Ishikawa (cell line): ENCODE results near the gene S1PR3.

ENCODE experiments used
- CEBPB ChIP-seq: IDR thresholded peaks from 2 replicates; pipeline ENCODE4 v1.6.1; 2012
- CREB1 ChIP-seq: IDR thresholded peaks from 2 replicates; pipeline ENCODE4 v1.6.1; 2012; ENCODE audit warnings: low read depth
- EGR1 ChIP-seq: IDR thresholded peaks from 2 replicates; pipeline ENCODE4 v1.6.1; 2012
- EP300 ChIP-seq: IDR thresholded peaks from 2 replicates; pipeline ENCODE4 v1.6.1; 2012; ENCODE audit warnings: borderline replicate concordance
- FOXM1 ChIP-seq: IDR thresholded peaks from 2 replicates; pipeline ENCODE4 v1.6.1; 2012; ENCODE audit warnings: low read depth, borderline replicate concordance
- NFIC ChIP-seq: IDR thresholded peaks from 2 replicates; pipeline ENCODE4 v1.6.1; 2012
- RAD21 ChIP-seq: IDR thresholded peaks from 2 replicates; pipeline ENCODE4 v1.6.1; 2012; ENCODE audit warnings: low read depth
- TAF1 ChIP-seq: IDR thresholded peaks from 2 replicates; pipeline ENCODE4 v1.6.1; 2012; ENCODE audit warnings: low read depth, mild to moderate bottlenecking
- TCF12 ChIP-seq: IDR thresholded peaks from 2 replicates; pipeline ENCODE4 v1.6.1; 2012; ENCODE audit warnings: low read depth
- TEAD4 ChIP-seq: IDR thresholded peaks from 2 replicates; pipeline ENCODE4 v1.6.1; 2012
- YY1 ChIP-seq: IDR thresholded peaks from 2 replicates; pipeline ENCODE4 v1.6.1; 2012; ENCODE audit warnings: low read depth
- ZBTB7A ChIP-seq: IDR thresholded peaks from 2 replicates; pipeline ENCODE4 v1.6.1; 2012; ENCODE audit warnings: low read depth
- TF ChIP-seq, protein P1 (sequence below): IDR thresholded peaks from 2 replicates; pipeline ENCODE4 v1.6.1; 2012
- TF ChIP-seq, protein P2 (sequence below): IDR thresholded peaks from 2 replicates; pipeline ENCODE4 v1.6.1; 2012; ENCODE audit warnings: low read depth, mild to moderate bottlenecking
- TF ChIP-seq, protein P3 (sequence below): IDR thresholded peaks from 2 replicates; pipeline ENCODE4 v1.6.1; 2012

S1PR3 gene

DNA sequence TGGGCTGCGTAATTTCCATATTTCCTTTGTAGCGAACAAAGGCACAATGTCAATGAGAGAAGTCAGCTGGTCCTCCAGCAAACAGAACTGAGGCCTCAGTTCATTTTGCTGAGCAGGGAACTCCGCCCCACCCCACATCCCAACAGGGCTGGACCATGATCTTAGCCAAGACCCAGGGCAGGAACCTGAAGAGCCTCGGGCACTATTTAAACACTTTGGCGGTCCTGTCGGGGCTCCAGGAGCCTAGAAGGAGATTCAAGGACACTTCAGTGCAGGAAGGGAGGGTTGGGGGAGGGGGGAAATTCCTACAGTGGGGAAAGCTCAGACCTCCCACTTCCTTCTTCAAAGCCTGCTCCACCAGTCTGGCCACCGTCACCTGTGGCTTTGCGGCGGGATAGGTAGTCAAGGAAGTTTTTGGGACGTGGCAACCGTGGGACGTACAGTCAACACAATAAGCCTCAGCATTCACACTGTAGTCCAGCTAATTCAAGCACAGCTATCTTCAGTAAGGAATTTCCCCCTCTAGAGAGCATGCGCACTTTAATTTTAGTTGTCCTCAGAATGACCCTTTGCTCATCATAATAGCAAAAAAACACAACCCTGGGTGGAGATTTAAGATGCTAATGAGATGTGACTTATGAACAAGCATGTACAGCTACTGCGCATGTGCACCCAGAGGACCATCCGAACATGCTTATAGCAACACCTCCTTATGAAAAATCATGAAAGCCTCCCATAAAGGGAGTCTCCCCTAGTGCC is 30.9 kb downstream of the S1PR3 start:
- TF ChIP-seq CEBPB (no peak), ZBTB7A (no peak), TAF1 (no peak), TCF12 (no peak), CREB1 (no peak), TEAD4 (no peak), EP300 (no peak), RAD21 (no peak), YY1 (no peak)
- TF ChIP-seq, protein P1, sequence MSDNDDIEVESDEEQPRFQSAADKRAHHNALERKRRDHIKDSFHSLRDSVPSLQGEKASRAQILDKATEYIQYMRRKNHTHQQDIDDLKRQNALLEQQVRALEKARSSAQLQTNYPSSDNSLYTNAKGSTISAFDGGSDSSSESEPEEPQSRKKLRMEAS, result no peak
- TF ChIP-seq, protein P2, sequence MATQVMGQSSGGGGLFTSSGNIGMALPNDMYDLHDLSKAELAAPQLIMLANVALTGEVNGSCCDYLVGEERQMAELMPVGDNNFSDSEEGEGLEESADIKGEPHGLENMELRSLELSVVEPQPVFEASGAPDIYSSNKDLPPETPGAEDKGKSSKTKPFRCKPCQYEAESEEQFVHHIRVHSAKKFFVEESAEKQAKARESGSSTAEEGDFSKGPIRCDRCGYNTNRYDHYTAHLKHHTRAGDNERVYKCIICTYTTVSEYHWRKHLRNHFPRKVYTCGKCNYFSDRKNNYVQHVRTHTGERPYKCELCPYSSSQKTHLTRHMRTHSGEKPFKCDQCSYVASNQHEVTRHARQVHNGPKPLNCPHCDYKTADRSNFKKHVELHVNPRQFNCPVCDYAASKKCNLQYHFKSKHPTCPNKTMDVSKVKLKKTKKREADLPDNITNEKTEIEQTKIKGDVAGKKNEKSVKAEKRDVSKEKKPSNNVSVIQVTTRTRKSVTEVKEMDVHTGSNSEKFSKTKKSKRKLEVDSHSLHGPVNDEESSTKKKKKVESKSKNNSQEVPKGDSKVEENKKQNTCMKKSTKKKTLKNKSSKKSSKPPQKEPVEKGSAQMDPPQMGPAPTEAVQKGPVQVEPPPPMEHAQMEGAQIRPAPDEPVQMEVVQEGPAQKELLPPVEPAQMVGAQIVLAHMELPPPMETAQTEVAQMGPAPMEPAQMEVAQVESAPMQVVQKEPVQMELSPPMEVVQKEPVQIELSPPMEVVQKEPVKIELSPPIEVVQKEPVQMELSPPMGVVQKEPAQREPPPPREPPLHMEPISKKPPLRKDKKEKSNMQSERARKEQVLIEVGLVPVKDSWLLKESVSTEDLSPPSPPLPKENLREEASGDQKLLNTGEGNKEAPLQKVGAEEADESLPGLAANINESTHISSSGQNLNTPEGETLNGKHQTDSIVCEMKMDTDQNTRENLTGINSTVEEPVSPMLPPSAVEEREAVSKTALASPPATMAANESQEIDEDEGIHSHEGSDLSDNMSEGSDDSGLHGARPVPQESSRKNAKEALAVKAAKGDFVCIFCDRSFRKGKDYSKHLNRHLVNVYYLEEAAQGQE, result no peak
- TF ChIP-seq, protein P3, sequence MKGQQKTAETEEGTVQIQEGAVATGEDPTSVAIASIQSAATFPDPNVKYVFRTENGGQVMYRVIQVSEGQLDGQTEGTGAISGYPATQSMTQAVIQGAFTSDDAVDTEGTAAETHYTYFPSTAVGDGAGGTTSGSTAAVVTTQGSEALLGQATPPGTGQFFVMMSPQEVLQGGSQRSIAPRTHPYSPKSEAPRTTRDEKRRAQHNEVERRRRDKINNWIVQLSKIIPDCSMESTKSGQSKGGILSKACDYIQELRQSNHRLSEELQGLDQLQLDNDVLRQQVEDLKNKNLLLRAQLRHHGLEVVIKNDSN, result no peak

DNA sequence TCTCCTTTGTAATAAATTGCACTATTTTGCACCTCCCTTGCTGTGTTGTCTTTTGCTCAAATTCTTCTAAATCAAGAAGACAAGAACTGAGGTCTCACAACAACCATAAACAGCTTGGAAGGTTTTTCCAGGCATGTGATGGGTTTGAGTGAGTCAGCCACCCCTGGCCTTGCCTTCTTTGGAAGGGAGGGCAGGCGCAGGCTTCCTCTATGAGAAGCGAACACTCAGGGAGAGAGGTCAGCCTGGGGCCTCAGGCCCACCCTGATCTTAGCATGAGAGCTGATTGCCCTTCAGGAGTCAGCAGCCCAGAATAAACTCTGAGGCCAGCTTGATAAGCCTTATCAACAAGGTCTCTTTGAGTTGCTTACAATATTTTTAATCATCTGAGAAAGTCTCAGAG is 31.6 kb downstream of the S1PR3 start:
- TF ChIP-seq EGR1 (no peak), RAD21 (no peak), CEBPB (no peak), ZBTB7A (no peak), FOXM1 (no peak), CREB1 (no peak), EP300 (no peak), TEAD4 (no peak), NFIC (no peak), TAF1 (no peak), YY1 (no peak)
- TF ChIP-seq, protein P1, result no peak
- TF ChIP-seq, protein P2, result no peak
- TF ChIP-seq, protein P3, result no peak

DNA sequence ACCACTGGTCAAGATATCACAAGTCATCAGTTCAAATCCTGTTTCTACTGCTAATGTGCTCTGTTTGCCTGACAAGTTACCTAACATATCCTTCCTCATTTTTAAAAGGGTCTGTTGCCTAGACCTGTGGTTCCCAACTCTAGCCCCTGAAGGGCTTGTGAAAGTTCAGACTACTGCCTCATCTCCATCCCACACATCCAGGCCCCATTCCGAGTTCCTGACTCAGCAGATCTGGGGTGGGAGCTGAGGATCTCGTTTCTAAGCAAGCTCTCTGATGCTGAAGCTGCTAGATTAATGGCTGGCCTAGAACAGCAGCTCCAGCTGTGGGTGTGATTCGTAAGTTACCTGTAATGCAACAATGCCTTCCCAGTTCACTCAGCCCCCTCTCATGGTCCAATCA is 32.5 kb downstream of the S1PR3 start:
- TF ChIP-seq EP300, result no peak
- no peak for TF ChIP-seq TAF1
- TF ChIP-seq, protein P1, result no peak
- no peak for TF ChIP-seq EGR1

DNA sequence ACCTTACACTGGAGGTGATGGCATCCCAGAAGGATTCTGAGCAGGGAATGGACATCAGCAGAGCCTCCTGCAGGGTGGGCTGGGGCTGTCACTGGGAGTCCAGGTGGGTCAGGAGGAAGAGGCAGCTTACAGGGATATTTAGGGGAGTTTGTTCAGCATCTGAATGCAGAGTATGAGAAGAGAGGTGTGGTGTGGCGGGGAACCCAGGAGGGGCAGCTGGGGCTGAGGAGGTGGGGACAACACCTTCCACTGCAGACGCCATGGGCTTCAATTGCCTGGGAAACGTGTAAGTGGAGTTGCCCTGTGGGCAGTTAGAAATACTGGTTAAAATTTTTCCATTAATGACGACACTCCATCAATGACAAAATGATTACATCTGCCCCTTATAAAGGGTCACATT is 33.5 kb downstream of the S1PR3 start:
- TF ChIP-seq TCF12 (no peak), TEAD4 (no peak), ZBTB7A (no peak), RAD21 (no peak), CREB1 (no peak), TAF1 (no peak), EP300 (no peak)

DNA sequence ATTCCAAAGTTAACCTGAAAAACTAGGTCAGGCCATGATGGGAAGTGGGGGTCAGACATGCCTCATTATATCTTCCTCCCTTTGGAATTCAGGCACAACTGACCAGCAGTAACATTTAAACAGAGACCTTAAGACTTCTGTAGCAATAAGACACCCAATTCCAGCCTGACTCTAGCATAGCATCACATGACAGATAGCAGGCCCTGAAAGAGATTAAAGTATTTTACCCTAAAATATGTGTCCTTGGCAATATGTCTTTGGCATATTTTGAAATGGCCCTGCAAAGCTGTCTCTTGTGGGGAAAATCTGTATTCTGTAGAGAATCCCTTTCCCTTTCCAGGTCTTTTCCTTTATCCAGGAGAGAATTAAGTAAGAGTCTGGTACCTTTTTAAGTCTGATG is 34.3 kb downstream of the S1PR3 start:
- TF ChIP-seq FOXM1 (no peak), CEBPB (no peak)

DNA sequence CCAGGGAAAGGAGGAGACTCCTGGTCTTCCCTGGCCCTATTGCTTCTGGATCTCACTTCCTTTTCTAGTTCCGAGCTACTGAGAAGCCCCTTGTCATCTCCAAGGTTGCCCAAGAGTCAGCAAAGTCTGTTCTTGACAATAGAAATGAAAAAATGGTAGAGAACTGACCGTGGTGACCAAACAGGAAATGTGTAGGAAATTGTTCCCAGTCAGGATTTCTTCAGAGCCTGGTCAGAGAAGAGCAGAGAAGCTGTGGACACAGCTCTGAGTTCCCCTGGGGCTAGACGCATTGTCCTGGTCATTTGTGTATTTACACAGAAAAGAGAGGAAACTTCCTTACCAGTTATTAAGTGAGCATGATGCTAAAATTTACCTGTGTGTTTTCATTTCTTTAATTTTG is 35.6 kb downstream of the S1PR3 start:
- no peak for TF ChIP-seq ZBTB7A
- TF ChIP-seq NFIC, result no peak
- TF ChIP-seq EP300, result no peak
- TF ChIP-seq CEBPB, result no peak
- no peak for TF ChIP-seq TAF1
- TF ChIP-seq, protein P2, result no peak
- TF ChIP-seq, protein P1, result no peak
- no peak for TF ChIP-seq EGR1
- no peak for TF ChIP-seq TCF12
- no peak for TF ChIP-seq RAD21
